ENCODE data around the gene ESYT3. TPM values are rescaled to one million over a fixed set of nuclear protein-coding genes. Genes with fewer than 3 reads are reported as not detected.

ESYT3 gene
- polyA plus RNA-seq, 4 donors, result 0.22 to 1.4 (median 0.31) TPM; not detected in 1

- H3K4me1 ChIP-seq (ENCODE audit: control insufficient read depth in 3 of 3, insufficient read depth in 2 of 3, low read depth in 1 of 3, low read length in 2 of 3), result peaks cover 0 to 20% (median 8%) of the 10 kb centered on the region in 3 donors
- peak overlapping the region; percentile 5 to 54 (median 45) for H3K4me3 ChIP-seq (ENCODE audit: low read depth in 1 of 3, low read length in 3 of 3)
- FAIRE-seq (no peak), DNase-seq (peak; percentile 6 to 48)
- no peak overlapping the region for H3K27ac ChIP-seq (ENCODE audit: low read depth in 1 of 3, low read length in 2 of 3)
- H3K27me3 ChIP-seq (ENCODE audit: control insufficient read depth in 3 of 3, insufficient read depth in 3 of 3, low read length in 3 of 3), result peaks cover 11 to 64% (median 21%) of the 10 kb centered on the region in 3 donors
- H3K9me3 ChIP-seq (ENCODE audit: control insufficient read depth in 2 of 2, insufficient read depth in 1 of 2, low read depth in 1 of 2, low read length in 1 of 2), result peaks cover 0 to 8% of the 10 kb centered on the region in 2 donors
- H3K36me3 ChIP-seq (ENCODE audit: control insufficient read depth in 3 of 3, insufficient read depth in 2 of 3, low read depth in 1 of 3, low read length in 3 of 3), result no peaks in the 10 kb centered on the region
- WGBS, 3 donors, result 4 to 10% (median 7%) methylated on average over 74 to 78 of the region's 78 CpGs
These were observed 708 bp downstream of the ESYT3 start for GRCh38 chr3:138434875-138435772.

- H3K27ac ChIP-seq (ENCODE audit: low read depth in 1 of 3, low read length in 2 of 3), result no peak overlapping the region
- H3K9me3 ChIP-seq (ENCODE audit: control insufficient read depth in 2 of 2, insufficient read depth in 1 of 2, low read depth in 1 of 2, low read length in 1 of 2), result peaks cover 0 to 8% of the 10 kb centered on the region in 2 donors
- FAIRE-seq (no peak), DNase-seq (no peak)
- WGBS, 3 donors, result 75 to 88% (median 84%) methylated on average over 8 of the region's 8 CpGs
- H3K4me1 ChIP-seq (ENCODE audit: control insufficient read depth in 3 of 3, insufficient read depth in 2 of 3, low read depth in 1 of 3, low read length in 2 of 3), result peaks cover 0 to 20% (median 8%) of the 10 kb centered on the region in 3 donors
- peaks cover 11 to 64% (median 21%) of the 10 kb centered on the region in 3 donors for H3K27me3 ChIP-seq (ENCODE audit: control insufficient read depth in 3 of 3, insufficient read depth in 3 of 3, low read length in 3 of 3)
- H3K4me3 ChIP-seq (ENCODE audit: low read depth in 1 of 3, low read length in 3 of 3), result no peak overlapping the region
- H3K36me3 ChIP-seq (ENCODE audit: control insufficient read depth in 3 of 3, insufficient read depth in 2 of 3, low read depth in 1 of 3, low read length in 3 of 3), result no peaks in the 10 kb centered on the region
These were observed 1.4 kb downstream of the ESYT3 start for GRCh38 chr3:138435840-138436239.

- Histone ChIP-seq H3K27ac (ENCODE audit: low read depth in 1 of 3, low read length in 2 of 3) (no peak overlapping the region), H3K36me3 (ENCODE audit: control insufficient read depth in 3 of 3, insufficient read depth in 2 of 3, low read depth in 1 of 3, low read length in 3 of 3) (no peaks in the 10 kb centered on the region), H3K9me3 (ENCODE audit: control insufficient read depth in 2 of 2, insufficient read depth in 1 of 2, low read depth in 1 of 2, low read length in 1 of 2) (peaks cover 0 to 8% of the 10 kb centered on the region in 2 donors), H3K4me3 (ENCODE audit: low read depth in 1 of 3, low read length in 3 of 3) (no peak overlapping the region), H3K4me1 (ENCODE audit: control insufficient read depth in 3 of 3, insufficient read depth in 2 of 3, low read depth in 1 of 3, low read length in 2 of 3) (peaks cover 0 to 20% (median 8%) of the 10 kb centered on the region in 3 donors), H3K27me3 (ENCODE audit: control insufficient read depth in 3 of 3, insufficient read depth in 3 of 3, low read length in 3 of 3) (peaks cover 11 to 59% (median 21%) of the 10 kb centered on the region in 3 donors)
- DNase-seq, result no peak
- no peak for FAIRE-seq
- 95 to 98% (median 96%) methylated on average over 6 of the region's 6 CpGs for WGBS, 3 donors
These were observed 2.9 kb downstream of the ESYT3 start for GRCh38 chr3:138437281-138437680.

- no peak for DNase-seq
- WGBS, 3 donors, result 68 to 87% (median 76%) methylated on average over 11 of the region's 11 CpGs
- Histone ChIP-seq H3K4me1 (ENCODE audit: control insufficient read depth in 3 of 3, insufficient read depth in 2 of 3, low read depth in 1 of 3, low read length in 2 of 3) (peaks cover 0 to 31% (median 7%) of the 10 kb centered on the region in 3 donors), H3K36me3 (ENCODE audit: control insufficient read depth in 3 of 3, insufficient read depth in 2 of 3, low read depth in 1 of 3, low read length in 3 of 3) (no peaks in the 10 kb centered on the region), H3K9me3 (ENCODE audit: control insufficient read depth in 2 of 2, insufficient read depth in 1 of 2, low read depth in 1 of 2, low read length in 1 of 2) (peaks cover 0 to 6% of the 10 kb centered on the region in 2 donors), H3K4me3 (ENCODE audit: low read depth in 1 of 3, low read length in 3 of 3) (no peak overlapping the region), H3K27me3 (ENCODE audit: control insufficient read depth in 3 of 3, insufficient read depth in 3 of 3, low read length in 3 of 3) (peaks cover 11 to 43% (median 18%) of the 10 kb centered on the region in 3 donors), H3K27ac (ENCODE audit: low read depth in 1 of 3, low read length in 2 of 3) (no peak overlapping the region)
- FAIRE-seq, result no peak
These were observed 4.5 kb downstream of the ESYT3 start for GRCh38 chr3:138438896-138439295.

- FAIRE-seq (no peak), DNase-seq (no peak)
- peaks cover 0 to 25% (median 3%) of the 10 kb centered on the region in 3 donors for H3K4me1 ChIP-seq (ENCODE audit: control insufficient read depth in 3 of 3, insufficient read depth in 2 of 3, low read depth in 1 of 3, low read length in 2 of 3)
- peaks cover 0 to 3% of the 10 kb centered on the region in 2 donors for H3K9me3 ChIP-seq (ENCODE audit: control insufficient read depth in 2 of 2, insufficient read depth in 1 of 2, low read depth in 1 of 2, low read length in 1 of 2)
- no peak overlapping the region for H3K4me3 ChIP-seq (ENCODE audit: low read depth in 1 of 3, low read length in 3 of 3)
- no peak overlapping the region for H3K27ac ChIP-seq (ENCODE audit: low read depth in 1 of 3, low read length in 2 of 3)
- peaks cover 9 to 37% (median 16%) of the 10 kb centered on the region in 3 donors for H3K27me3 ChIP-seq (ENCODE audit: control insufficient read depth in 3 of 3, insufficient read depth in 3 of 3, low read length in 3 of 3)
- WGBS, 3 donors, result 73 to 75% (median 74%) methylated on average over 4 of the region's 4 CpGs
- H3K36me3 ChIP-seq (ENCODE audit: control insufficient read depth in 3 of 3, insufficient read depth in 2 of 3, low read depth in 1 of 3, low read length in 3 of 3), result no peaks in the 10 kb centered on the region
These were observed 5.2 kb downstream of the ESYT3 start for GRCh38 chr3:138439646-138440045.

GRCh38 chr3:138440121-138440521 is 5.7 kb downstream of the ESYT3 start:
- Histone ChIP-seq H3K27me3 (ENCODE audit: control insufficient read depth in 3 of 3, insufficient read depth in 3 of 3, low read length in 3 of 3) (peaks cover 5 to 32% (median 13%) of the 10 kb centered on the region in 3 donors), H3K4me1 (ENCODE audit: control insufficient read depth in 3 of 3, insufficient read depth in 2 of 3, low read depth in 1 of 3, low read length in 2 of 3) (peaks cover 0 to 21% (median under 1%) of the 10 kb centered on the region in 3 donors), H3K4me3 (ENCODE audit: low read depth in 1 of 3, low read length in 3 of 3) (no peak overlapping the region), H3K9me3 (ENCODE audit: control insufficient read depth in 2 of 2, insufficient read depth in 1 of 2, low read depth in 1 of 2, low read length in 1 of 2) (peaks cover 0 to 3% of the 10 kb centered on the region in 2 donors), H3K36me3 (ENCODE audit: control insufficient read depth in 3 of 3, insufficient read depth in 2 of 3, low read depth in 1 of 3, low read length in 3 of 3) (peaks cover 0 to 3% (median 0%) of the 10 kb centered on the region in 3 donors), H3K27ac (ENCODE audit: low read depth in 1 of 3, low read length in 2 of 3) (no peak overlapping the region)
- no peak for DNase-seq
- 86 to 89% (median 86%) methylated on average over 7 of the region's 7 CpGs for WGBS, 3 donors
- FAIRE-seq, result no peak

GRCh38 chr3:138440596-138440995 is 6.2 kb downstream of the ESYT3 start:
- Histone ChIP-seq H3K4me3 (ENCODE audit: low read depth in 1 of 3, low read length in 3 of 3) (no peak overlapping the region), H3K4me1 (ENCODE audit: control insufficient read depth in 3 of 3, insufficient read depth in 2 of 3, low read depth in 1 of 3, low read length in 2 of 3) (peaks cover 0 to 16% (median 0%) of the 10 kb centered on the region in 3 donors), H3K36me3 (ENCODE audit: control insufficient read depth in 3 of 3, insufficient read depth in 2 of 3, low read depth in 1 of 3, low read length in 3 of 3) (peaks cover 0 to 3% (median 0%) of the 10 kb centered on the region in 3 donors), H3K27me3 (ENCODE audit: control insufficient read depth in 3 of 3, insufficient read depth in 3 of 3, low read length in 3 of 3) (peaks cover 2 to 28% (median 10%) of the 10 kb centered on the region in 3 donors), H3K27ac (ENCODE audit: low read depth in 1 of 3, low read length in 2 of 3) (no peak overlapping the region), H3K9me3 (ENCODE audit: control insufficient read depth in 2 of 2, insufficient read depth in 1 of 2, low read depth in 1 of 2, low read length in 1 of 2) (no peaks in the 10 kb centered on the region)
- DNase-seq, result no peak
- WGBS, 3 donors, result 78 to 90% (median 83%) methylated on average over 3 of the region's 3 CpGs
- no peak for FAIRE-seq

- WGBS, 3 donors, result 95 to 100% (median 96%) methylated on average over 2 of the region's 2 CpGs
- FAIRE-seq, result no peak
- DNase-seq, result no peak
- Histone ChIP-seq H3K27ac (ENCODE audit: low read depth in 1 of 3, low read length in 2 of 3) (no peak overlapping the region), H3K4me3 (ENCODE audit: low read depth in 1 of 3, low read length in 3 of 3) (no peak overlapping the region), H3K36me3 (ENCODE audit: control insufficient read depth in 3 of 3, insufficient read depth in 2 of 3, low read depth in 1 of 3, low read length in 3 of 3) (peaks cover 0 to 3% (median 0%) of the 10 kb centered on the region in 3 donors), H3K4me1 (ENCODE audit: control insufficient read depth in 3 of 3, insufficient read depth in 2 of 3, low read depth in 1 of 3, low read length in 2 of 3) (peaks cover 0 to 14% (median 0%) of the 10 kb centered on the region in 3 donors), H3K27me3 (ENCODE audit: control insufficient read depth in 3 of 3, insufficient read depth in 3 of 3, low read length in 3 of 3) (peaks cover 0 to 21% (median 4%) of the 10 kb centered on the region in 3 donors), H3K9me3 (ENCODE audit: control insufficient read depth in 2 of 2, insufficient read depth in 1 of 2, low read depth in 1 of 2, low read length in 1 of 2) (no peaks in the 10 kb centered on the region)
These were observed 6.8 kb downstream of the ESYT3 start for GRCh38 chr3:138441256-138441655.

Data from small intestine (tissue), 7 donors.